Tibial artery (tissue), 4 donors: ENCODE results near the gene CRABP2.

Experiments
- DNase-seq, 2 donors: peaks; one replicate each; pipeline ENCODE4 v3.0.0-alpha.2; 2019
- H3K27ac ChIP-seq, 2 donors: fragments of 200-600 bp; sonication (generic) in 1 of 2; 1 replicate in 1 of 2; 2 replicates in 1 of 2; pipeline ENCODE4 v1.5.1; 2018 to 2019; ENCODE audit warnings: mild to moderate bottlenecking in 1 of 2
- H3K27me3 ChIP-seq, 2 donors: fragments of 200-600 bp; sonication (generic) in 1 of 2; one replicate each; pipeline versions ENCODE4 v1.5.1 to v1.6.0; 2016 to 2019
- H3K36me3 ChIP-seq, 3 donors: fragments of 200-600 bp; sonication (generic) in 2 of 3; one replicate each; pipeline ENCODE4 v1.5.1; 2016 to 2019; ENCODE audit warnings: mild to moderate bottlenecking in 2 of 3
- H3K4me1 ChIP-seq, 4 donors: fragments of 200-600 bp; sonication (generic) in 2 of 4; 1 replicate in 3 of 4; 2 replicates in 1 of 4; pipeline ENCODE4 v1.5.1; 2016 to 2019
- H3K4me3 ChIP-seq, 2 donors: fragments of 200-600 bp; sonication (generic) in 1 of 2; 1 replicate in 1 of 2; 2 replicates in 1 of 2; pipeline ENCODE4 v1.5.1; 2018 to 2019; ENCODE audit warnings: mild to moderate bottlenecking in 2 of 2
- H3K9me3 ChIP-seq, 3 donors: fragments of 200-600 bp; sonication (generic) in 1 of 3; one replicate each; pipeline ENCODE4 v1.5.1; 2016 to 2019
- CTCF ChIP-seq, 2 experiments: fragments of 200-600 bp in 1 of 2; fragments of 450-650 bp in 1 of 2; IDR thresholded peaks; one replicate each; pipeline ENCODE4 v1.5.1; 2017 to 2019; ENCODE audit warnings: antibody characterized with exemption in 2 of 2, mild to moderate bottlenecking in 1 of 2, moderate library complexity in 1 of 2
- intact Hi-C: fragments of 100-400 bp; cut with DNase I; formaldehyde crosslinking; loops from one replicate; pipeline ENCODE4 v1.15.0; 2023; ENCODE audit warnings: low total_unique reads

Gene CRABP2

GRCh38 chr1:156728599-156729462, 23.4 kb upstream of the CRABP2 start, which contains the start of gene ISG20L2:
Gene ISG20L2 (minus strand): TSS chr1:156728766. CDS start chr1:156727652, 1,114 bp downstream.
- peaks cover 13 to 33% (median 13%) of the 10 kb centered on the region in 3 donors for H3K36me3 ChIP-seq
- no peak for TF ChIP-seq CTCF (IDR thresholded peaks at IDR 0.05)
- no peaks in the 10 kb centered on the region for H3K27me3 ChIP-seq
- peak; percentile 97 to 99 for DNase-seq
- H3K4me3 ChIP-seq, result peak within 1 kb of the TSS; percentile 65
- peak within 1 kb of the TSS; percentile 98 to 99 for H3K27ac ChIP-seq
- intact Hi-C loops, result no loop called here
- H3K4me1 ChIP-seq, result peaks cover 0 to 48% (median 38%) of the 10 kb centered on the region in 4 donors
- H3K9me3 ChIP-seq, result no peaks in the 10 kb centered on the region

GRCh38 chr1:156727926-156728598, 22.7 kb upstream of the CRABP2 start, which contains the start of gene METTL25B:
Gene METTL25B (plus strand): TSS chr1:156728469. CDS start chr1:156729105, 636 bp downstream.
- Histone ChIP-seq H3K27me3 (no peaks in the 10 kb centered on the region), H3K4me1 (peaks cover 0 to 48% (median 40%) of the 10 kb centered on the region in 4 donors), H3K4me3 (peak within 1 kb of the TSS; percentile 65), H3K36me3 (peaks cover 20 to 33% (median 21%) of the 10 kb centered on the region in 3 donors), H3K27ac (peak within 1 kb of the TSS; percentile 98 to 99), H3K9me3 (no peaks in the 10 kb centered on the region)
- DNase-seq, result peak; percentile 75 to 89
- intact Hi-C loops, result no loop called here
- no peak for TF ChIP-seq CTCF (IDR thresholded peaks at IDR 0.05)

GRCh38 chr1:156727492-156727891, 22.1 kb upstream of the CRABP2 start:
- Histone ChIP-seq H3K9me3 (no peaks in the 10 kb centered on the region), H3K4me3 (peak overlapping the region; percentile 65), H3K36me3 (peaks cover 22 to 33% (median 26%) of the 10 kb centered on the region in 3 donors), H3K27ac (peak overlapping the region; percentile 98 to 99), H3K27me3 (no peaks in the 10 kb centered on the region), H3K4me1 (peaks cover 0 to 48% (median 40%) of the 10 kb centered on the region in 4 donors)
- TF ChIP-seq CTCF (IDR thresholded peaks at IDR 0.05), result no peak
- DNase-seq, result no peak
- intact Hi-C loops, result no loop called here

- Histone ChIP-seq H3K4me3 (peak overlapping the region; percentile 65), H3K36me3 (peaks cover 26 to 34% (median 33%) of the 10 kb centered on the region in 3 donors), H3K9me3 (no peaks in the 10 kb centered on the region), H3K27me3 (no peaks in the 10 kb centered on the region), H3K4me1 (peaks cover 0 to 48% (median 40%) of the 10 kb centered on the region in 4 donors), H3K27ac (peak overlapping the region in 1 of 2 donors; percentile 99)
- intact Hi-C loops, result no loop called here
- DNase-seq, result peak in 1 of 2 donors; percentile 57
- peak; percentile 24 to 29 for TF ChIP-seq CTCF (IDR thresholded peaks at IDR 0.05)
Measured at GRCh38 chr1:156726549-156727226, 21.3 kb upstream of the CRABP2 start.

- Histone ChIP-seq H3K36me3 (peaks cover 30 to 43% (median 40%) of the 10 kb centered on the region in 3 donors), H3K27me3 (no peaks in the 10 kb centered on the region), H3K4me3 (peak overlapping the region; percentile 65), H3K27ac (peak overlapping the region in 1 of 2 donors; percentile 44), H3K9me3 (no peaks in the 10 kb centered on the region), H3K4me1 (peaks cover 0 to 48% (median 40%) of the 10 kb centered on the region in 4 donors)
- TF ChIP-seq CTCF (IDR thresholded peaks at IDR 0.05), result peak; percentile 92 to 97
- intact Hi-C loops, result loop anchor here (2.0 kb wide), 1 partner anchor 33 kb away; no protein-coding TSS in a partner anchor
- DNase-seq, result peak; percentile 86 to 93
Measured at GRCh38 chr1:156725683-156726280, 20.4 kb upstream of the CRABP2 start.
